Measurements from ENCODE around the gene SLC25A25.
A peak's percentile ranks its signal among the peaks of the same experiment; 100 is the strongest.
"Not testable (repeated sequence)": the region's sequence is repeated elsewhere in the genome, so short reads cannot be mapped to it uniquely, and the experiment has no call there.

The SLC25A25 gene

DNA sequence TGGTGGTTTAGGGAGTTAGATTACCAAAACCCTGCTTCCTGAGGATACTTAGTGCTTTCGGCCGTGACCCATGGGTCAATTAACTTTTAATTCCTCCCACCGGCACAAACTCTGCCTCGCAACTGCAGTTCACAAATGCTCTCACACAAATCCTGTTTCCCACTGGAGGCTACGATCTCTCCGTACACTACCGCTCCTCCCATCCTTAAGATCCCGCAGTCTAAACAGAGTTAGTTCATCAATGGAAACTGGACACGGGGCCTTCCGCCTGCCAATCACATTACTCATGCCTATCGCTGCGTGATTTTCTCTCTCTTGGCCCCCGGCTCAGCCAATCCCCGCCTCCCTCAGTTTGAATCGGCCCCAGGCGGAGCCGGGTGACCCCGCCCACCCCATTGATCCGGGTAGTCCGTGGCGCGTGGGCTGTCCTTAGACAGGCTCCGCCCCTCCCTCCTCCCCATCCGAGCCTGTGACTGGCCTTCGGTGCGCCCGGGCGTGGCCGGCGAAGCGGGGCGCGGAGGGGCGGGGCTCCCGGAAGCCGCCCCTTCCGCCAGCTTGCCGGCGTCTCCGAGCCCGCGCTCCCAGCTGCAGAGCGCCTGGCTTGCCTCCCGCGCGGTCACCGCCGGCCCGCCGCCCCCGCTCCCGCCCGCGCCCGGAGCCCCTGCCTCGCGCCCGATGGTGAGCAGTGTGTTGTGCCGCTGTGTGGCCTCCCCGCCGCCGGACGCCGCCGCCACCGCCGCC, at the start of gene SLC25A25:
TSS of gene SLC25A25 (plus strand) at position 588 of the 741 bp plus-strand sequence. CDS start at position 676, 88 bp downstream.
- Histone ChIP-seq H3K9ac (peak within 1 kb of the TSS; percentile 80), H3K4me3 (ENCODE audit: low read depth, low read length) (peak within 1 kb of the TSS; percentile 99), H3K27me3 (ENCODE audit: control insufficient read depth, insufficient read depth, low read length) (no peaks in the 10 kb centered on the region), H3K4me1 (peaks cover 4% of the 10 kb centered on the region), H3K27ac (peak within 1 kb of the TSS; percentile 99), H3K9me3 (ENCODE audit: control insufficient read depth, low read length) (no peaks in the 10 kb centered on the region), H3K79me2 (peaks cover 12% of the 10 kb centered on the region), H3K36me3 (ENCODE audit: control insufficient read depth, insufficient read depth, low read length) (no peaks in the 10 kb centered on the region), H2AFZ (peak within 1 kb of the TSS; percentile 84), H3K4me2 (ENCODE audit: low read length) (peak within 1 kb of the TSS; percentile 100)
- TF ChIP-seq, protein P1, sequence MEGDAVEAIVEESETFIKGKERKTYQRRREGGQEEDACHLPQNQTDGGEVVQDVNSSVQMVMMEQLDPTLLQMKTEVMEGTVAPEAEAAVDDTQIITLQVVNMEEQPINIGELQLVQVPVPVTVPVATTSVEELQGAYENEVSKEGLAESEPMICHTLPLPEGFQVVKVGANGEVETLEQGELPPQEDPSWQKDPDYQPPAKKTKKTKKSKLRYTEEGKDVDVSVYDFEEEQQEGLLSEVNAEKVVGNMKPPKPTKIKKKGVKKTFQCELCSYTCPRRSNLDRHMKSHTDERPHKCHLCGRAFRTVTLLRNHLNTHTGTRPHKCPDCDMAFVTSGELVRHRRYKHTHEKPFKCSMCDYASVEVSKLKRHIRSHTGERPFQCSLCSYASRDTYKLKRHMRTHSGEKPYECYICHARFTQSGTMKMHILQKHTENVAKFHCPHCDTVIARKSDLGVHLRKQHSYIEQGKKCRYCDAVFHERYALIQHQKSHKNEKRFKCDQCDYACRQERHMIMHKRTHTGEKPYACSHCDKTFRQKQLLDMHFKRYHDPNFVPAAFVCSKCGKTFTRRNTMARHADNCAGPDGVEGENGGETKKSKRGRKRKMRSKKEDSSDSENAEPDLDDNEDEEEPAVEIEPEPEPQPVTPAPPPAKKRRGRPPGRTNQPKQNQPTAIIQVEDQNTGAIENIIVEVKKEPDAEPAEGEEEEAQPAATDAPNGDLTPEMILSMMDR (IDR thresholded peaks at IDR 0.05), result no peak

DNA sequence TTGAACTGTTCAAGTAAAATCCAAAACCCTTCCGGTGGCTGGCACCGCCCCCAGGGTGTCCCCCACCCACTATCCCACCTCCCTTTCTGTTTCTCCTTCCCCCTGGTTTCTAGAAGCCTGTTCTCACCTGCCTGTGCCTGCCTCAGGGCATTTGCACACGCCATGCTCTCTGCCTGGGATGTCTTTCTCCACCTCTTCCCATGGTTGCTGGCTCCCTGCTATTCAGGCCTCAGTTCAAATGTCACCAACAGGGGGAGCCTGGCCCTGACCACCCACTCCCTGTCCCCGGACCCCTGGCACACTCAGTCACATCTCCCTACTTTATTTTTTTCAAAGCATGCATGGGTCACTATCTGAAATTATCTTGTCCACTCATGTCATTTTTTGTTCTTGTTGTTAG, 47.3 kb upstream of the SLC25A25 start:
- Histone ChIP-seq H2AFZ (no peak overlapping the region), H3K9ac (no peak overlapping the region), H3K27me3 (ENCODE audit: control insufficient read depth, insufficient read depth, low read length) (no peaks in the 10 kb centered on the region), H3K27ac (no peak overlapping the region), H3K4me1 (no peaks in the 10 kb centered on the region), H3K36me3 (ENCODE audit: control insufficient read depth, insufficient read depth, low read length) (no peaks in the 10 kb centered on the region), H3K9me3 (ENCODE audit: control insufficient read depth, low read length) (no peaks in the 10 kb centered on the region), H3K79me2 (no peaks in the 10 kb centered on the region), H3K4me2 (ENCODE audit: low read length) (no peak overlapping the region), H3K4me3 (ENCODE audit: low read depth, low read length) (no peak overlapping the region)
- TF ChIP-seq, protein P1 (IDR thresholded peaks at IDR 0.05), result no peak

DNA sequence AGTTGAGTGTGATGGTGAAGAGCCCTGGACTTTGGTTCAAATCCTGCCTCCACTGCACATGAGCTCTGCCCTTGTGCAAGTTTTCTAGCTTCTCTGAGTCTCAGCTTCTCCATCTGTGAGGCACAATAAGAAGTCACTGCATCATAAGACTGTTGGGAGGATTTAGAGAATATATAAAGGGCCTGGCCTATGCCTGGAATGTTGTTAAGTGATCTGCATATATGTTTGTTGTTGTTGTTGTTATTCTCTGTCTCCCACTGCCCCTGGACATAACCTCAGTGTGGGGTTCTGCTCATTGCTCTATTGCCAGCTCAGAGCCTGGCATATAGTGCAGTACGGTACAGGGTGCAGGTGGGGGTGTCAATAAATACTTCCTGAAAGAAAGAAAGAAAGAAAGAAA, 46.9 kb upstream of the SLC25A25 start:
- H3K79me2 ChIP-seq, result no peaks in the 10 kb centered on the region
- no peaks in the 10 kb centered on the region for H3K36me3 ChIP-seq (ENCODE audit: control insufficient read depth, insufficient read depth, low read length)
- TF ChIP-seq, protein P1 (IDR thresholded peaks at IDR 0.05), result no peak
- no peak overlapping the region for H3K4me2 ChIP-seq (ENCODE audit: low read length)
- no peaks in the 10 kb centered on the region for H3K4me1 ChIP-seq
- no peaks in the 10 kb centered on the region for H3K9me3 ChIP-seq (ENCODE audit: control insufficient read depth, low read length)
- H3K4me3 ChIP-seq (ENCODE audit: low read depth, low read length), result no peak overlapping the region
- no peak overlapping the region for H3K27ac ChIP-seq
- no peaks in the 10 kb centered on the region for H3K27me3 ChIP-seq (ENCODE audit: control insufficient read depth, insufficient read depth, low read length)
- no peak overlapping the region for H2AFZ ChIP-seq
- H3K9ac ChIP-seq, result no peak overlapping the region

DNA sequence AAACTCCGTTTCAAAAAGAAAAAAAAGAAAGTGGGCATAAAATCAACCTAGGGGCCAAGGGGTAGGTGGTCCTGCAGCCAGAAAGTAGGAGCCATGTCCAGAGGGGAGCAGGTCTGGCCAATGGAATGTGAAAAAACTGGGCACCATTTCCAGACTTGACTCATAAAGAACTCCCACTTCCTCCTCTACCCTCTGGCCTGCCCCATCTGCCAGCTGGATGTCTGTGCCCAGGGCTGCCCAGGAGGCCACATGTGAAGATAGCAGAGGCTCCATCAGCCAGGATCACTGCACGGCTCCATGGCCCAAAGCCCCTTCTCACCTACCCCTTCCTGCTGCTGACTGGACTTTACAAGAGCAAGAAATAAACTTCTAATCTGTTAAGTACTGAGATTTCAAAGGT, 45.1 kb upstream of the SLC25A25 start:
- no peak overlapping the region for H3K4me2 ChIP-seq (ENCODE audit: low read length)
- no peaks in the 10 kb centered on the region for H3K9me3 ChIP-seq (ENCODE audit: control insufficient read depth, low read length)
- H2AFZ ChIP-seq, result no peak overlapping the region
- no peak overlapping the region for H3K4me3 ChIP-seq (ENCODE audit: low read depth, low read length)
- H3K9ac ChIP-seq, result no peak overlapping the region
- no peaks in the 10 kb centered on the region for H3K79me2 ChIP-seq
- no peaks in the 10 kb centered on the region for H3K27me3 ChIP-seq (ENCODE audit: control insufficient read depth, insufficient read depth, low read length)
- no peak overlapping the region for H3K27ac ChIP-seq
- no peaks in the 10 kb centered on the region for H3K4me1 ChIP-seq
- TF ChIP-seq, protein P1 (IDR thresholded peaks at IDR 0.05), result no peak
- no peaks in the 10 kb centered on the region for H3K36me3 ChIP-seq (ENCODE audit: control insufficient read depth, insufficient read depth, low read length)

DNA sequence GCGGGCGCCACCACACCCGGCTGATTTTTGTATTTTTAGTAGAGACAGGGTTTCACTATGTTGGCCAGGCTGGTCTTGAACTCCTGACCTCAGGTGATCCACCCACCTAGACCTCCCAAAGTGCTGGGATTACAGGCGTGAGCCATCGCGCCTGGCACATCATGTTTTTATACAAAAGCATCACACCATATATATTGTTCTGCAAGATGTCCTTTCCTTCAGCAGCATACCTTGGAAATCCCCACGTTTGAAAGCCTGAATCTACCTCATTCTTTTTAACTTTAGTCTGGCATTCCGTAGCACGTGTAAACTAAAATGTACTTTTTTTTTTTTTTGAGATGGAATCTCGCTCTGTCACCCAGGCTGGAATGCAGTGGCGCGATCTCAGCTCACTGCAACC, 44.4 kb upstream of the SLC25A25 start:
- not testable (repeated sequence) for H3K27me3 ChIP-seq (ENCODE audit: control insufficient read depth, insufficient read depth, low read length); H2AFZ ChIP-seq; H3K27ac ChIP-seq; H3K4me3 ChIP-seq (ENCODE audit: low read depth, low read length); H3K36me3 ChIP-seq (ENCODE audit: control insufficient read depth, insufficient read depth, low read length); H3K4me1 ChIP-seq; H3K9me3 ChIP-seq (ENCODE audit: control insufficient read depth, low read length); H3K4me2 ChIP-seq (ENCODE audit: low read length); H3K79me2 ChIP-seq; H3K9ac ChIP-seq
